Omental fat pad (tissue), 4 donors: ENCODE measurements around the gene SH3TC1. TPM values are rescaled to one million over a fixed set of nuclear protein-coding genes. Genes with fewer than 3 reads are reported as not detected.

ENCODE experiments used
- ATAC-seq: fragments of 150-250 bp; one replicate; pipeline ENCODE4 v1.9.1; 2016; ENCODE audit warnings: mild to moderate bottlenecking, moderate library complexity; ENCODE audit not compliant: low FRiP score
- DNase-seq: peaks from one replicate; pipeline ENCODE4 v3.0.0-alpha.2; 2019; ENCODE audit warnings: low spot score
- total RNA-seq, 4 donors: library from RNA; depleted of rRNA; stranded (reverse); fragments of >200 nt; gene quantifications; one replicate each; pipeline ENCODE4 v1.1.0, GENCODE V29; 2016
- TF ChIP-seq, protein P1 (sequence below), 3 donors: fragments of 450-650 bp; IDR thresholded peaks; one replicate each; pipeline ENCODE4 v1.5.1; 2016 to 2017; ENCODE audit warnings: antibody characterized with exemption in 3 of 3, mild to moderate bottlenecking in 3 of 3, moderate library complexity in 2 of 3

The SH3TC1 gene
- total RNA-seq, 4 donors from 2014 or later = 23.0 to 70.3 (median 29.1) TPM

DNA sequence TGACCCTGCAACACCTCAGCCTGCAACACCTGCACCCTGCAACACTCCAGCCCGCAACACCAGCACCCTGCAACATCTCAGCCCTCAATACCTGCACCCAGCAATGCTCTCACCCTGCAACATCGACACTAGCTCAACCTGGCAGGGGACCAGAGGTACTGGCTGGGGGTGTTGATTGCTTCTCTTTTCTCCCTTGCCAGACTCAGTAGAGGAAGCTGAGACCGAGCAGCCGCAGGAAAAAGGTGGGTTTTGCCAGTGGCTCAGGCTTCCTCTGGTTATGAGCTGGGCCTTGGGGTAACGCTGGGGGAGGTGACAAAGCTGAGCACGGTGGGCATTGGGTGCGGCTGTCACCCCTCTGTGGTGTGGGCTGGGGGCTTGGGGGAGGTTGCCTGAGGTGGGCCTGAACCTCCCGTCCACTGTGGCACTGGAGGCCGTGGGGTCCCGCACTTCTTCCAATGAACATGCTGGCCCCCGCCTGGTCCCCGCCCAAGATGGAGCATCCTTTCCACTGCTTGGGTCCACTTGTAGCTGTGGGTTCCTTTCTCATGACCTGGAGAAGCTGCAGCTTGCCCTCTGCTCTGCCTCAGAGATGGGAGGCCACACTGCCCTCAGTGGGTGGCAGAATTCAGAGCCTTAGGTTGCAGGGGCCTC, 26.0 kb downstream of the SH3TC1 start:
- ATAC-seq = no peak
- TF ChIP-seq, protein P1, sequence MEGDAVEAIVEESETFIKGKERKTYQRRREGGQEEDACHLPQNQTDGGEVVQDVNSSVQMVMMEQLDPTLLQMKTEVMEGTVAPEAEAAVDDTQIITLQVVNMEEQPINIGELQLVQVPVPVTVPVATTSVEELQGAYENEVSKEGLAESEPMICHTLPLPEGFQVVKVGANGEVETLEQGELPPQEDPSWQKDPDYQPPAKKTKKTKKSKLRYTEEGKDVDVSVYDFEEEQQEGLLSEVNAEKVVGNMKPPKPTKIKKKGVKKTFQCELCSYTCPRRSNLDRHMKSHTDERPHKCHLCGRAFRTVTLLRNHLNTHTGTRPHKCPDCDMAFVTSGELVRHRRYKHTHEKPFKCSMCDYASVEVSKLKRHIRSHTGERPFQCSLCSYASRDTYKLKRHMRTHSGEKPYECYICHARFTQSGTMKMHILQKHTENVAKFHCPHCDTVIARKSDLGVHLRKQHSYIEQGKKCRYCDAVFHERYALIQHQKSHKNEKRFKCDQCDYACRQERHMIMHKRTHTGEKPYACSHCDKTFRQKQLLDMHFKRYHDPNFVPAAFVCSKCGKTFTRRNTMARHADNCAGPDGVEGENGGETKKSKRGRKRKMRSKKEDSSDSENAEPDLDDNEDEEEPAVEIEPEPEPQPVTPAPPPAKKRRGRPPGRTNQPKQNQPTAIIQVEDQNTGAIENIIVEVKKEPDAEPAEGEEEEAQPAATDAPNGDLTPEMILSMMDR (IDR thresholded peaks at IDR 0.05) = no peak

DNA sequence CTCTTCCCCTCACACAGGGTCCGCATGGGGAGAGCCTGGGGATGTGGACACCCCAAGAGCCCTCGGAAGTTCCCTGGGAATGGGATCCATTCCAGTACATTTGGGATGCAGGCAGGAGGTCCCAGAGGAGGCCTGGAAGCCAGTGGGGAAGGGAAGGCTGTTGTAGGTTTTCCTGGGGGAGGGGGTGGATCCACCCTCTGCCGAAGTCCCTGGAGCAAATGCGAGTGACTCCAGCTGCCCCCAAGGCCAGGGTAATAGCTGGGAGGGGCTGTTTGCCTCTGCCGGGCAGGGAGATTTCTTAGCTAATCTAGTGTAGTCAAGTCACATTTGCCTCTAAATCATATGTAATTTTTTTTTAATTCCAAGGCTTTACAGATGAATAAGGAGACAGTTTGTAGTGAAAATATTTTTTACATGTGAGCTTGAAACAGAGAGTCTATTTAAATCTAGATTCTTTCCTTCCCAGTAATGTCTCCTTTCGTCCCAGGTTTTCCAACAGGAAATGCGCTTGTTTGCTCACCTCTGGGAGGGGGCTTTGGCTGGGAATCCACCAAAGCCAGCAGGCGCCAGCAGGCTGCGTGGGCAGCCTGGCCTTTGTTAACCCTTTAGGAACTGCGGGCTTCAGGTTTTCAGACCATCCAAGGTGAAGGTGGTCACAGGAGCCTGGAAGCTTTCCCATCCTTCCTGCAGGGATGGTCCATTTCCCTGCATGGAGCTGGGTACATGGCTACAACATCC, 26.8 kb downstream of the SH3TC1 start:
- TF ChIP-seq, protein P1 (IDR thresholded peaks at IDR 0.05) = no peak
- DNase-seq (no peak), ATAC-seq (no peak)

More for the DNA sequence above, 26.0 kb downstream of the SH3TC1 start:
- no peak for DNase-seq

DNA sequence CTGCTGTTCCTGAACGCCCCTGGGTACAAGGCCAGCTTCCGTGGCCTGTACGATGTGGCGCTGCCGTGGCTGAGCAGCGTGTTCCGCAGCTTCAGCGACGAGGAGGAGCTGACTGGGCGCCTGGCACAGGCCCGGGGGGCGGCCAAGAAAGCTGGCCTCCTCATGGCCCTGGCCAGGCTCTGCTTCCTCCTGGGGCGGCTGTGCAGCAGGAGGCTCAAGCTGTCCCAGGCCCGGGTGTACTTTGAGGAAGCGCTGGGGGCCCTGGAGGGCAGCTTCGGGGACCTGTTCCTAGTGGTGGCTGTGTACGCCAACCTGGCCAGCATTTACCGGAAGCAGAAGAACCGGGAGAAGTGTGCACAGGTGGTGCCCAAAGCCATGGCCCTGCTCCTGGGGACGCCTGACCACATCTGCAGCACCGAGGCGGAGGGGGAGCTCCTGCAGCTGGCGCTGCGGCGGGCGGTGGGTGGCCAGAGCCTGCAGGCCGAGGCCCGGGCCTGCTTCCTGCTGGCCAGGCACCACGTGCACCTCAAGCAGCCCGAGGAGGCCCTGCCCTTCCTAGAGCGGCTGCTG, 28.2 kb downstream of the SH3TC1 start:
- ATAC-seq (no peak), DNase-seq (no peak)
- TF ChIP-seq, protein P1 (IDR thresholded peaks at IDR 0.05) = no peak

DNA sequence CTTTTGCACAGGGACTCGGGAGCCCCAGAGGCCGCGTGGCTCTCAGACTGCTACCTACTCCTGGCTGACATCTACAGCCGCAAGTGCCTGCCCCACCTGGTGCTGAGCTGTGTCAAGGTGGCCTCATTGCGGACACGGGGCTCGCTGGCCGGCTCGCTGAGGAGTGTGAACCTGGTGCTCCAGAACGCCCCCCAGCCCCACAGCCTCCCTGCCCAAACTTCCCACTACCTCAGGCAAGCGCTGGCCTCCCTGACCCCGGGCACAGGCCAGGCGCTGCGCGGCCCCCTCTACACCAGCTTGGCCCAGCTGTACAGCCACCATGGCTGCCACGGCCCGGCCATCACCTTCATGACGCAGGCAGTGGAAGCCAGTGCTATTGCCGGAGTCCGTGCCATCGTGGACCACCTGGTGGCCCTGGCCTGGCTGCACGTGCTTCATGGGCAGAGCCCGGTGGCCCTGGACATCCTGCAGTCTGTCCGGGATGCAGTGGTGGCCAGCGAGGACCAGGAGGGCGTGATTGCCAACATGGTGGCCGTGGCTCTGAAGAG, 28.8 kb downstream of the SH3TC1 start:
- ATAC-seq = peak; percentile 2
- TF ChIP-seq, protein P1 (IDR thresholded peaks at IDR 0.05) = no peak
- DNase-seq = no peak

DNA sequence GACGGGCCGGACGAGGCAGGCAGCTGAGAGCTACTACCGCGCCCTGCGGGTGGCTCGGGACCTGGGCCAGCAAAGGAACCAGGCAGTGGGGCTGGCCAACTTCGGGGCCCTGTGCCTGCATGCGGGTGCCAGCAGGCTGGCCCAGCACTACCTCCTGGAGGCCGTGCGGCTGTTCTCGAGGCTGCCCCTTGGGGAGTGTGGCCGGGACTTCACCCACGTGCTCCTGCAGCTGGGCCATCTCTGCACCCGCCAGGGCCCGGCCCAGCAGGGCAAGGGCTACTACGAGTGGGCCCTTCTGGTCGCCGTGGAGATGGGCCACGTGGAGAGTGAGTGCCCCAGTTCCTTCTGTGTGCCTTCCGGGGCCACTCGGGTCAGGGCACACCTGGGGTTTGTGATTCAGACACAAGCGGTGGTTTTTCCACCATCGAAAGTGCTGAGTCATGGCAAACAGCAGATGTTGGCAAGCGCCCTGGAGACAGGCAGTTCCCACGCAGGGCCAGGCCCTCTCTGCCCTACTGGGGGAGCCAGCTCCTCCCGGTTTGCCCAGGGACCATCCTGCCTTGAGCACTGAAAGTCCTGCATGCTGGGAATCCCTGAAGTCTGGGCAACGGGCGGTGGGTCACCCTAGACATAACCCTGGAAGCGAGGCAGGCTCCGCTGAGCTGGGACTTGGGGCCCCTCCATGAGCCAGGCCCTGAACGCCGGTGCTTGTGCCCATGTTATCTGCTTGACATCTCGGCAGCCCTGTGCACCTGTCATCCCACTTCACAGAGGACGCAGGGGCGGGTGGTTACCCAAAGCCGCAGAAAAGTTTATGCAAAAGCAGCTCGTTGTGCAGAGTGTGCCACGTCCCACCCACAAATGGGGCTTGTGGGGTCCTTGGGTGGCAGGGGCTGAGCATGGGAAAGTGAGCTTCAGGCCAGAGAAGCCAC, 29.5 kb downstream of the SH3TC1 start:
- peak; percentile 42 for DNase-seq
- peak; percentile 84 for ATAC-seq
- TF ChIP-seq, protein P1 (IDR thresholded peaks at IDR 0.05) = no peak

DNA sequence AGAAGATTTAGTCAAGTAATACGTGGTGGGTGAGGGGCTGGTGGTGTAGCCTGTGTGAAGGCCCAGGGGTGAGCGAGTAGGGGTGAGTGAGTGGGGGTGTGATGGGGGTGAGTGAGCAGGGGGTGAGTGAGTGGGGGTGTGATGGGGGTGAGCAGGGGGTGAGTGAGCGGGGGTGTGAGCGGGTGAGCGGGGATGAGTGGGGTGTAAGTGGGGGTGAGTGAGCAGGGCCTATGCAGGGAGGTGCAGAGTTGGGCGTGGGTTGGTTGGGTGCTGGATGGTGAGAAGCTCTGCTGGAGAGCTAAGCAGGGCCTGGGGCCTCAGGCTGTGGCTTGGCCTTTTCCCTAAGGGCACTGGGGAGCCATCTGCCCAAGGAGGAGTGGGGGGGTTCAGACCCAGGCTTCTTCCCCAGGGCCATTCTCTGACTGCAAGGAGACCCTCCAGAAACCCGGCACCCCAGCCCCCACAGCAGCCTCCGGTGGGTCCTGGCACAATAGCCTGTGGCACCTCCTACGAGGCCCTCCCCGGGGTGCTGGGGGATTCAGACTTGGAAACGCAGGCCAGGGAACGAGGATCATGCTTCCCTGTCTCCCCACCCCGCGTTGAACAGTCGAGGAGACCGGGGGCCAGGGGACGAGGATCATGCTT, 30.4 kb downstream of the SH3TC1 start:
- DNase-seq = no peak
- TF ChIP-seq, protein P1 (IDR thresholded peaks at IDR 0.05) = no peak

More for the DNA sequence above, 30.4 kb downstream of the SH3TC1 start:
- no peak for ATAC-seq
